NCI-H526 treated with DMSO at 0.1 percent for 48 hours (cell line): ENCODE measurements around the gene TMEM178A.

Experiments used
- DNase-seq: peaks from one replicate; lab custom pipeline; 2025; lab: John Stamatoyannopoulos, UW

Gene TMEM178A

DNA sequence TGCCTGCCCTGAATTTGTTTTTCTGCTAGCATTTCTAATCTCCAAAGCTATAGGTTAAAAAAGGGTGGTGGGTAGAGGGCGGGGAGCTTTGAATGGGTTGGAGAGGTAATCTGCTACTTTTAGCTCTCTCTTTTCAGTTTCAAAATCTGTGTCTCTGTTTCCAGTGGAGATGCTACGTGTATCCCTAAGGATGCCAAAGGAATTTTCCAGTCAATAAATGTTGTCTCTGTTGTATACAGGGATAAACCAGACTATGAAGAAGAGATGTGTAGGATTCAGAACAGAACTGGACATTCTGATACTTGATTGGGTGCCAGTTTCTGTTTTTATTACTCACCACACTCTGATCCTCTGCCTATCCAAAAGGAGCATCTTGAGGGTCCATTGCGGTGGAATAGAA, 50.1 kb downstream of the TMEM178A start:
- no peak for DNase-seq

DNA sequence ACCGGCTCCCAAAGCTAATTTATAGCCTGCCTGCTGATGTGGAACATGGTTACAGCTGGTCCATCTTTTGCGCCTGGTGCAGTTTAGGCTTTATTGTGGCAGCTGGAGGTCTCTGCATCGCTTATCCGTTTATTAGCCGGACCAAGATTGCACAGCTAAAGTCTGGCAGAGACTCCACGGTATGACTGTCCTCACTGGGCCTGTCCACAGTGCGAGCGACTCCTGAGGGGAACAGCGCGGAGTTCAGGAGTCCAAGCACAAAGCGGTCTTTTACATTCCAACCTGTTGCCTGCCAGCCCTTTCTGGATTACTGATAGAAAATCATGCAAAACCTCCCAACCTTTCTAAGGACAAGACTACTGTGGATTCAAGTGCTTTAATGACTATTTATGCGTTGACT, 51.4 kb downstream of the TMEM178A start:
- no peak for DNase-seq

DNA sequence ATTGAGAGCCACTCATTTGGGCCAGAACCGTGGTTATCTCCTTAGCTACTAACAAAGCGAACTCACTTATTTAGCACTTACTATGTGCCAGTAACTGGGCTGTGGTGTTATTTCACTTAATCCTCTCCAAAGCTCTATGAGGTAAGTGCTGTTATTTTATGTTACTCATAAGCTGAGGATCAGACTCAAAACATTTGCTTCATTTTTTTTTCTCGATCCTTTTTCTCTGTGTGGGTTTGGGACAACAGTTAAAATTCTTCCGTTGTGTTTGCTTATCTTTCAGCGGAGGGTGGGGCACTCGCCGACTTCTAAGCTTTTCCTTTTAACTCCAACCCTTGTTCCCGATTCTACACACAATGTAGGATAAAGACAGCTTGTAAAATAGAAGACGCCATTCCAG, 52.8 kb downstream of the TMEM178A start:
- DNase-seq, result no peak

DNA sequence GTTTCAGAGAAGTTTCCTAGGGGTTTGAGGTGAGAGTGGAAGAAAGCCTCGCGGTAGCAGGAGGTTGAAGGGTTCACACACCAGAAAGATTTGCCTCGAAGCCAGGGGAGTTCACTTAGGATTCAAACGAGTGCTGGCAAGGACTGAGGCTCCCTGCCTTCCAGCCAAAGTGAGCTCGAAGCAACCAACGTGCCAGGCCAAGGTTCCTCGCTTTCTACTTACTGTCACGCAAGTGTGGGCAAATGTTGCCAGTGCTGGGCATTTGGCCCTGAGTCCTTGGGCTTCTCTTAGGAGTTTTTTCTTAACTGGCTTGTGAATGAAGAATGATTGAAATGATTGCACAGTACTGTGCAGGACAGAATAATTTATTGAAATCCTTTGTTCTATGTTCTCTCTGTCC, 53.6 kb downstream of the TMEM178A start:
- no peak for DNase-seq

DNA sequence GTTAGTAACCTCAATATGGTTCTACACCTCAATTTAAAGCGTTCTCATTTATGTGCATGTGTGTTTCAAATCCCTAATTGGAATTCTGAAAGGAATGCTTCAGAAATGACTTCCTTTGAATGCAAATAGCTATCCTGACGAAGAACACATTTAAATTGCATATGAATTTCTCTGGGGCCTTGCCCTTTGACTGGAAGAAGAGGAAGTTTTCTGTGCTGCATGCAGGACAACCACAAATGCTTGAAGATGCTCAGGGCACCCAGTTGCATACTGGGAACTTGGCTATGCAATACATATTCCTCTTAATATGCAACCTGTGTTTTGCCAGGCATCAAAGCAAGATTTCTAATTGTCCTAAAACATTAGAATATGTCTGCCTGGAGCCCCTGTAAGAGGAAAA, 55.3 kb downstream of the TMEM178A start:
- no peak for DNase-seq

DNA sequence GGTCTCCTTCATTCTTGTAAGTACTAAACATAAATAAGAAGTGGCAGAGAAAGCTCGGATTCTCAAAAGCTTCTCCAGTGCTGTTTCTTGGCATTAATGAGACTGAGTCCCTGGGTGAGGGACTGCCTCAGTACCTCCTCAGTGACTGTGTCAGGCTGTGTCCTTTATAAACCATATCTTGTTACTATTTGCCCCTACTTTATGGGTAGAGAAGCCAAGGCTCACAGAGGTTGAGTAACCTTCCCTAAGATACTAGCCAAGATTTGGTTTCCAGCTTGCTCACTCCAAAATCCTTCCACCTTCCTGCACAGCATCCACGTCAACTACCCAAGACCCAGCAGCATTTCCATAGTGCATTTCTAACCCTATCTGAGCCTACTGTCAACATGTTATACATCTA, 57.8 kb downstream of the TMEM178A start:
- no peak for DNase-seq

DNA sequence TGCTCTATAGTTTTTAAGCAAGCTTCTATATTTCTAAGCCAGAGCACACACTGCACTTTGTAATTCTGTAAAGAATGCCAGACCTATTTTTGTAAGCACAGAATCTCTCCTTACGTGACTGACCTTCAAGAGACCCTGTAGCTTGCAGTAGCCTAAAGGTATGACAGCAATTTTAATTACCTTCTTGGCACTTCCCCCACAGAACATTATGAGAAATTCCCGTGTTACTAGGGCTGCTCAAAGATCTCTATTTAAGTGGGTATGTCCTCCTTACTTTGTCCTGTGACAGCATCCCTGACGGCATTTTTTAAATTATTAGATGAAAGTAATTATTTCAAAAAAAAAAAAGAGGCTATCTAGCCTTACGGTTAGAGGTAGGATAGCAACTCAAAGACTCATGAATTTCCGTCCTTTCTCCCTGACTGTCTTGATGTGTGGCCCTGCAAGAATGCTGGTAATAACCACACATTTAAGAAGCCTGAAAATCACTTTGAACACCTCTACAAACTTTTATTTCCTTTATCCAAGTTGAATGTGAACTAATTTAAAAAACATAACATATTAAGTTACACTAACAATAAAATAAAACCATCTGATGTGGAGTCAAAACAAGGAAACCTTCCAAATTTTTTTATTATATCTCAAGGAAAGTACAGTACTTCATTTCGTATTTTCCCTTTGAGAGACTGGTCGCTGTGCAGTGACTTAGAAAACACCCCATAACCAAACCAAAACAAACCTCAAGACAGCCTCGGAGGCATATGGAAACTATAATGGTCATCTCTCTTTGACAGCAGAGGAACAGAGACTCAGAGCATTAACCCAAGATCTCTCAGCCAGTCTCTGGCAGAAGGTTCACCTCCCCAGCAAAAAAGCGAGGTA, 58.5 kb downstream of the TMEM178A start:
- DNase-seq, result no peak

DNA sequence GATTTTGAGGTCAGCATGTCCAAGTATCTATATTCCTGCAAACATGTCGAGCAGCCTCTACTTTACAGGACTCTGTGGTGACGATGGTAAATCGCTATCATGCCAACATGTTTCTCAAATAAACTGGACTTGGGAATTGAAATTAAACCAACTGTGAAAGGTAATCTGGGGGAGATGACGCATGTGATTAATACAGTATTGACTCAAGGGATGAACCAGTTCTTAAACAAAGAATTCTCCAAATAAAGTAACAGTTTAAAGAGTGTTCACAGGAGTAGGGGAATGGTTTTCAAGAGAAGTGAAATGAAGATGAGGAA, 59.1 kb downstream of the TMEM178A start:
- DNase-seq, result no peak

DNA sequence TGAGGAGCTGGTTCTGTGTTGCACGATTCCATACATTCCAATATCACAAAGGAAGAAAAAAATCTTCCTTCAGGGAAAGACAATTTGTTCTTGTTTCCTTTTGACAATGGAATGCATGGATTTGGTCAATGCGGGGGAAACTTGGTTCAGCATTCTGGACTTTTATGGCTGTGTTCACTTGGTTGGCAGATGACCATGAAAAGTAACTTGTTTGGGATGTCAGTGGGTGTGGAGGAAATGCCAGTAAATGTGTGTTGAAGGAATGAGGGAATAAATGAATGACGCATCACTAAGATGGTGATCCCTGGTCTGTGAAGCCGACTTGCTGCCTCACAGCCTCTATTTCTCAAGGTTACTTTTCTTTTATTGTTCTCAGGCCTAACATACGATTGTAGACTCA, 59.7 kb downstream of the TMEM178A start:
- no peak for DNase-seq

DNA sequence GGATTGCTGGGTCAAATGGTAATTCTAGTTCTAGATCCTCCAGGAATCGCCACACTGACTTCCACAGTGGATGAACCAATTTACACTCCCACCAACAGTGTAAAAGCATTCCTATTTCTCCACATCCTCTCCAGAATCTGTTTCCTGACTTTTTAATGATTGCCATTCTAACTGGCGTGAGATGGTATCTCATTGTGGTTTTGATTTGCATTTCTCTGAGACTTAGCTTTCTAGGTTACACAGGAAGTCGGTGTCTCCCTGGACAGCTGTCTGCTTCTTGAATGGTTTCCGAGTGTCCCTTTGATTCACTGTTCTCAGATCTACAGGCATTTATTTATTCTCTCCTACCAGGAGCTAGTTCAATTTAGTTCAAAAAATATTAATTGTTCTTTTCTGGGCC, 62.4 kb downstream of the TMEM178A start:
- peak; percentile 65 for DNase-seq

DNA sequence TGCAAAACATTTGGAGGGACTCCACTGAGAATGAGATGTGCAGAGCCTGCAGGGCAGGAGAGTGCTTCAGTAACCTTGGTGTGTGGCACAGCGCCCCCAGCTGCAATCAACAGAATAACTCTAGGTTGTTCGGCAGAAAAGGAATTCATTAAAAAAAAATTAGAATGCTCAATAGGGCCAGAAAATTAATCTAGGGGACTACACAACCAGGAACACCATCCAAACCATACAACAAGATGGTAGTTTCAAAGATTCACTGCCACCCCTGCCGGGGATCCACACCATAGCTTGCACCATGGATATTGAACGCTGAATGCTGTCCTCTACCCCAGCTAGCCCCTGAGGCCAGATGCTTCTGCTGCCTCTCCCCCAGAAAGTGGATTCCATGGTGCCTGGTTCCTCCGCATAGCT, 63.2 kb downstream of the TMEM178A start:
- peak; percentile 16 for DNase-seq

DNA sequence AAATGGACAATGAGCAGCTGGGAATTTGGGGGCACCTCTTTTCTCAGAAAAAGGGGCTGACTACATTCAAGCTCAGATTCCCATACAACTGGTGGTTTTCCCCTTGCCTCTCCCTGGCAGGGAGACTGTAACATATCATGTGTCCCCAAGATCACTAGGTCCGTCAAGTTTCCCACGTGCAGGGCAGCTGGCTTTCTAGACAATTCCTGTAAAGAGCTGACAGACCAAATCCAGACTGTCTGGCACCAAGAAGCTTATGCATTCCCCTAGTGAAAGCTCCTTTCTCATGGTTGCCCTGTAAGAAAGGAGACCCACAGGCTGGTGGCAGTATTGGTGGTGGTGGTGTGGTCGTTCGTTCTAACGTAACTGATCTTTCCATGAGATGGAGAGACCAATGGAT, 64.6 kb downstream of the TMEM178A start:
- DNase-seq, result no peak

DNA sequence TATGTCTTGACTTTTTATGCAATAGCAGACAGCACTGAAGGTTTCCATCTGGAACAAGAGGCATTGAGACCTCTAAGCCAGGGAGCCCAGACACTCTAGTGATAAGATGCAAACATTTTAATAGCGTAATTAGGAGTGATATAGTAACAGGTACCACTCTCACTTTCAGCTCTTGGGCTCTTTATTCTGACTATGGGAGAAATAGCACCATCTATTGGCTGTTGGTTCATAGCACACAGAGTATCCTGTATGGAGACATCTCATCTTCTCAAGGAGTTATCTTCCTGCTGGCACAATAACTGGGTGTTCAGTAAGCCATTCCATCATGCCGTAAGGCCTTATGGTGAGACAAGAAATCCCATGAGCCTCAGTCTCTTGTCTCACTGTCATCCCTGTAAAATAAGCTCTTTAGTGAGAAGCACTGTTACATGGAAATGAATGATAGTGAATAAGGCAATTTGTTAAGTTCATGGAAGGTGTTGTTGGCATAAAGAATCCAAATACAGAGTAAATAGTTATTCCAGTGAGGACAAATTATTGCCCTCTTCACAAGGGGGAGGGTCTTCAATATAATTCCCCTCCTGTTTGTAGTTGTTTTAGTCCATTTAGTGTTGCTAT, 65.1 kb downstream of the TMEM178A start:
- DNase-seq, result peak; percentile 8

DNA sequence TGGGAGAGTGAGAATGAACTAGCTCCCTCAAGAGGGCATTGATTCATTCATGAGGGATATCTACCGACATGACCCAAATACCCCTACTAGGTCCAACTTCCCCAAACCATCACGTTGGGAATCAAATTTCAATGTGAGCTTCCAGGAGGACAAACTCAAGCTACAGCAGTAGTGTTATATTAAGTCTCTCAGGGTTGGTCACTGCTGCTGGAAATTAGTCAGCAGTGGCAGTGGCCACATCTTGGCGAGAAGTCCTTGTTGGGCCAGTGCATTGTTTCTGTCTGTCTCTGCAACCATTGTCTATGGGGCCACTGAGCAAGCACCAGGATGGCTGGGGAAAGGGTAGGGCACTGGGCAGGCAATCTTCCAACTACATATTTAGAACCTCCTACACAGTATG, 65.8 kb downstream of the TMEM178A start:
- DNase-seq, result no peak

DNA sequence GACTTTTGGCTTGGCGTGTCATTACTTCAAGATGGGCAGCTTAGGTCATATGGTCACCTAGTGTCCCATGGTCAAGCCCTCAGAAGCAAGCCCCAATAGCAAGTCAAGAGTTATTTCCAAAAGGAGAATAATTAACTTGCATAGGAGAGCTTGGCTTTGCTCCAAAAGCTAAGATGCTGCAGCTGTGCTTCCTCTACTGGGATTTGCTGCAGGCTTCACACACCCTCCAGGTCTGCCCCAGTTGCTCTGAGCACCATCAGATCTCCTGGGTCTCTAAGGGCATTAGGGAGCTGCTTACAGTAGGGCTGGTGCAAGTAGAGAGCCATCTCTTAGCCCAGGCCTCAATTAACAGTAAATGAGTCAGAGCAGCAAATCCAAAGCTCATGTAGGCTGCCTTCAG, 66.8 kb downstream of the TMEM178A start:
- no peak for DNase-seq

DNA sequence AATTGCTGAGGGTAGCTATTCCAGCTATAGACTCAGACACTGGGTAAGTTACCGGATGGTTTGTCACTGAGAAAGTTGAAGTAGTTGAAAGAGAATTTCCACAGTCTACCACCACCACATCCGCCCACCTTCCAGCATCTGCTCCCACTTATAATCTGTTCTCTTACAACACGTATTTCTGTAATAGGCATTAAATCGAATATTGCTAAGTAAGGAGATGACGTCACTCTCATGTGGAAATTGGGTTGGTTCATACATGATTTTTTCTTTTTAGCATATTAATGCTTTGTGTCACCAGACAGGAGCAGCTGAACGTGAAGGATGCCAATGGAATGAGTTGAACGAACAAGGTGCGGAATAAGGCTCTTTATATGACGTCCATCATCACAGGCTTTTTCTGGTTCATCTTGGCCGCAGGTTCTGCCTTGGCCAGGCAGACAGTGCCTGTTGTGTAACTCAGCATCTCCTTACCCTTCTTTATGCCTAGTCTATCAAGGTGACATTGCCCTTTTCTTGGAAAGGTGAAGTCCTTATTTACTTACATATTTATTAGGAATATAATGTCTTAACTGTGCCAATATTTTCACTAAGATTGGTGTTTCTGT, 67.5 kb downstream of the TMEM178A start:
- no peak for DNase-seq

DNA sequence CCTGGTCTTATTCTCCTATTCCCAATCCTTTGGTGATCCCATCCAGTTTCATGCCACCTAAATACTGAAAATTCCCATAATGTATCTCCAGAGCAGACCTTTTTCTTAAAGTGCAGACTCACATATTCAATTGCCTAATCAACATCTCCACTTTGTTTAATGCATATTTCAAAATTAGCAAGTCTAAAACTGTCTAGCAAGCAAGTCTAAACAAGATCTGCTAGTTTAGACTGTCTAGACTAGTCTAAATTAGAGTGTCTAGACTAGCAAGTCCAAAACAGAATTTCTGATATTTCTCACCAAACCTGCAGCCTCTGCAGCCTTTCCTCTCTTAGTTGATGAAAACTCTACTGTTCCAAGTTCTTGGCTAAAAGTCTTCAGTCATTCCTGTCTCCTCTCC, 68.7 kb downstream of the TMEM178A start:
- no peak for DNase-seq

DNA sequence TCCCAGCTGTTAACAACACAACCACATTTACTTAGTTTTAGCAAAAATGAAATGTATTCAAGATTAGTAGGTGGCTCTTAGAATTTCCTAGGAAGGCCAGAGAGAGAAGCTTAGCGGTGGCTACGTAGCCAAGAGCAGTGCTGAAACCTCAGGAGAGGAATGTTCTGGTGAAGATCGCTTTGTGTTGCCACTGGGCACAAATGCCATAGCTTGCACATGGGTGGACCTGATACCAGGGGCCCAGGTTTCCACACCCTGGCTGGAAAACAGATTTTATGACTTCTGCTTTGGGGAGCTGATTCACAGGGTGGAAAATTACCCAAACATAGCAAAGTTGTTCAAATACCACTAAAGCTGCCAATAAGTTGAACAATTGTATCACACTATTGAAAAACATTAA, 69.9 kb downstream of the TMEM178A start:
- DNase-seq, result no peak

DNA sequence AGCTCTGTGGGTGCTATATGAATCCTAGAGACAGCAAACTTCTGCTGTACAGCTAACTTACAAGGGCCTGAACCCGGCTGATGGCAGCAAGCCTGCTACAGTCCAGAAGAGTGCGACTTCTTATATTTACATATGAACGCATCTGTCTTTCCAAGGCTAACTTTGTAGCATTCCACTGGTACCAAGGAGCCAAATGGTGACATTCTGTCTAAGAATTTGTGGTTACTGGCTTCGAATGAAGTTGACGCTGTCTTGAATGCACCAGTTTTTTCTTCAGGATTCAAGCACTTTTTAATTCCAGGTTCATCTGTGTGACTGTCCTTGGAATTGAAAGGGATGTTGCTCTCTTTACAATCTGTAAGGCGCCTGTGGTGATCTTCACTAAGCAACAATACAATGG, 70.9 kb downstream of the TMEM178A start:
- no peak for DNase-seq

DNA sequence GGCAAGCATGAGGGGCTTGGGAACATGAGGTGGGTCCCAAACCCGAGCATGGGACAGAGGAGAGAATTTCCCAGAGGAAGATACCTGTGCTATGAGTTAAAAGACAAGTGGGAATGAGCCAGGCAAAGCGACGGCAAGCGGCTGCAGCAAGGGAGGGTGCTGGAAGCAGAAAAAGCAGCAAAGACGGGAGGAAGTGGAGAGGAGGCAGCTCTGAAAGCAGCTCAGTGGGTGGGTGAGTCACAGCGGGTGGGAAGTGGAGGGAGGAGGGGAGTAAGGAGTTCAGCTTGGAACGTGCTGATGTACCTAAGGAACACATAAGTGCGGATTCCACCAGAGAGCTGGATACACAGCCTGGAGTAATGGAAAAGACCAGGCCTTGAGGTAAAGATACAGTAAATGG, 71.9 kb downstream of the TMEM178A start:
- DNase-seq, result no peak

DNA sequence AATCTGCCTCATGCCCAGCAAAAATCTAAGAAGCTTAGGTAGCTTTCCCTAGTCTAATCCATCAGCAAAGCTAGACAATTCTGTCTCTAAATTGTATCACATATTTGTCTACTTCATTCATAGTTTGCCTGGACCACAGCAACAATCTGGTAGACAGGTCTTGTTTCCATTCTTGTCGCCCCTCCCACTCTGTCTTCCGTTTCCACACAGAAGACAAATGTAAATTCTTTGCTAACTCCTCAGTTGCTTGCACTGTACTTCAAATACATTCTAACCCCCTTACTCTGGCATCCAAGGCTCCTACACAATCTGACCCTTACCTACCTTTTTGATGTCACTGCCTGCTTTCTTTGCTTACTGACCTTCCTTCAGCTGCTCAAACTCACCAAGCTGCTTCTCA, 73.2 kb downstream of the TMEM178A start:
- no peak for DNase-seq

DNA sequence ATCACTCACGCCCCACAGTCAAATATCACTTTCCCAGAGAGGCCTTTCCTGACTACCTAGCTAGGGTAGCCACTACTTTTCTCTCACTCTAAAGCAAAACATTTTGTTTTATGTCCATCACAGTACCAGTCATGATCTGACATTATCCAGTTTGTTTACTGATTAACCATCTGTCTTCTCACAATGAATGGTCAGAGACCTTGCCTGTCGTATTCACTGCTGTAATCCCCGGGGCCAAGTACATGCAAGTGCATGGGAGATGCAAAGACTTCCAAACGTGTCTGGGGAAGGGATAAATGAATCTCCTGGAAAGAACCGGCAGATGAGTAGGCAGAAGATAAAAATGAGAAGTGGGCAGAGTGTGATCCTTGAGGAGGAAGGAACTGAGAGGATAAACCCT, 73.7 kb downstream of the TMEM178A start:
- no peak for DNase-seq

DNA sequence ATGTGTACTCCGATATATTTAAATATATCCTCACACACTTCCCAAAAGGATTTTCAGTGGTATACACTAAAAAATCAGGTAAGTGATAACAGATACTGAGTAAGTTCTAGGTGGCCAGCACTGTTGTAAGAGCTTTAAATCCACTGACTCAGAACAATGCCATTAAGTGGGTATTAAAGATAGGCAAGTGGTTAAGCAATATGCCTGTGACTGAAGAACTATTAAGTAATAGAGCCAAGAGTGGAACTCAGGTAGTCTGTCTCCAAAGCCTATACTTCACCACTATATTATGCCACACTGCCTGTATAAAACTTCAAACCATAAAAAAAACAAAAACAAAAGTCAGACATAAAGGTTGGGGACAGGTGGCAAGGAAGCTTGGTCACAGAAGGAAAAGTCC, 76.2 kb downstream of the TMEM178A start:
- no peak for DNase-seq
